DND-41 (cell line): ENCODE data around the gene FOXP1.

Experiments
- CTCF ChIP-seq: IDR thresholded peaks from 2 replicates; pipeline ENCODE4 v1.5.1; 2012; ENCODE audit warnings: borderline replicate concordance, low read length, moderate library complexity, mild to moderate bottlenecking; ENCODE audit not compliant: poor library complexity, severe bottlenecking; ENCODE audit errors: extremely low read depth
- EZH2 ChIP-seq: IDR thresholded peaks from 3 replicates; pipeline ENCODE4 v1.6.1; 2012; ENCODE audit warnings: borderline replicate concordance, low read depth, mild to moderate bottlenecking, moderate library complexity, low read length, inconsistent platforms; ENCODE audit not compliant: severe bottlenecking

- no peak for TF ChIP-seq CTCF
- TF ChIP-seq EZH2, result no peak
Measured at GRCh38 chr3:71573181-71573580, 10.3 kb downstream of the FOXP1 start.
